Bone marrow (tissue), 2 donors: ENCODE data around the gene FAM185A.
"Not testable (repeated sequence)": the region's sequence is repeated elsewhere in the genome, so short reads cannot be mapped to it uniquely, and the experiment has no call there.

ENCODE experiments used
- DNase-seq, 2 donors: peaks; one replicate each; lab custom pipeline; 2025; lab: John Stamatoyannopoulos, UW

FAM185A gene

GRCh38 chr7:102832674-102833073 is 83.9 kb downstream of the FAM185A start:
- DNase-seq: no peak

- no peak for DNase-seq
Measured at GRCh38 chr7:102833343-102833742, 84.5 kb downstream of the FAM185A start.

- no peak for DNase-seq
Measured at GRCh38 chr7:102834466-102834865, 85.7 kb downstream of the FAM185A start.

- no peak for DNase-seq
Measured at GRCh38 chr7:102834999-102835398, 86.2 kb downstream of the FAM185A start.

GRCh38 chr7:102836191-102836919 is 87.6 kb downstream of the FAM185A start:
- no peak for DNase-seq

- no peak for DNase-seq
Measured at GRCh38 chr7:102836977-102837376, 88.2 kb downstream of the FAM185A start.

- no peak for DNase-seq
Measured at GRCh38 chr7:102837802-102838201, 89.0 kb downstream of the FAM185A start.

- not testable (repeated sequence) for DNase-seq
Measured at GRCh38 chr7:102838572-102839101, 89.8 kb downstream of the FAM185A start.

GRCh38 chr7:102840404-102840803 is 91.6 kb downstream of the FAM185A start:
- no peak for DNase-seq

- no peak for DNase-seq
Measured at GRCh38 chr7:102841290-102841689, 92.5 kb downstream of the FAM185A start.

- no peak for DNase-seq
Measured at GRCh38 chr7:102842284-102842683, 93.5 kb downstream of the FAM185A start.

- DNase-seq: peak in 1 of 2 donors; percentile 11
Measured at GRCh38 chr7:102843850-102844249, 95.1 kb downstream of the FAM185A start.

- DNase-seq: no peak
Measured at GRCh38 chr7:102845346-102845745, 96.5 kb downstream of the FAM185A start.

- DNase-seq: no peak
Measured at GRCh38 chr7:102849079-102849478, 100.3 kb downstream of the FAM185A start.

GRCh38 chr7:102849538-102849937 is 100.7 kb downstream of the FAM185A start:
- no peak for DNase-seq

- no peak for DNase-seq
Measured at GRCh38 chr7:102856036-102856435, 107.2 kb downstream of the FAM185A start.
